ENCODE data around the gene HLA-E. TPM values are rescaled to one million over a fixed set of nuclear protein-coding genes. Genes with fewer than 3 reads are reported as not detected.
"Not testable (repeated sequence)": the region's sequence is repeated elsewhere in the genome, so short reads cannot be mapped to it uniquely, and the experiment has no call there.

Gene HLA-E
- total and polyA plus RNA-seq, 4 donors, result 133 to 258 (median 207) TPM

DNA sequence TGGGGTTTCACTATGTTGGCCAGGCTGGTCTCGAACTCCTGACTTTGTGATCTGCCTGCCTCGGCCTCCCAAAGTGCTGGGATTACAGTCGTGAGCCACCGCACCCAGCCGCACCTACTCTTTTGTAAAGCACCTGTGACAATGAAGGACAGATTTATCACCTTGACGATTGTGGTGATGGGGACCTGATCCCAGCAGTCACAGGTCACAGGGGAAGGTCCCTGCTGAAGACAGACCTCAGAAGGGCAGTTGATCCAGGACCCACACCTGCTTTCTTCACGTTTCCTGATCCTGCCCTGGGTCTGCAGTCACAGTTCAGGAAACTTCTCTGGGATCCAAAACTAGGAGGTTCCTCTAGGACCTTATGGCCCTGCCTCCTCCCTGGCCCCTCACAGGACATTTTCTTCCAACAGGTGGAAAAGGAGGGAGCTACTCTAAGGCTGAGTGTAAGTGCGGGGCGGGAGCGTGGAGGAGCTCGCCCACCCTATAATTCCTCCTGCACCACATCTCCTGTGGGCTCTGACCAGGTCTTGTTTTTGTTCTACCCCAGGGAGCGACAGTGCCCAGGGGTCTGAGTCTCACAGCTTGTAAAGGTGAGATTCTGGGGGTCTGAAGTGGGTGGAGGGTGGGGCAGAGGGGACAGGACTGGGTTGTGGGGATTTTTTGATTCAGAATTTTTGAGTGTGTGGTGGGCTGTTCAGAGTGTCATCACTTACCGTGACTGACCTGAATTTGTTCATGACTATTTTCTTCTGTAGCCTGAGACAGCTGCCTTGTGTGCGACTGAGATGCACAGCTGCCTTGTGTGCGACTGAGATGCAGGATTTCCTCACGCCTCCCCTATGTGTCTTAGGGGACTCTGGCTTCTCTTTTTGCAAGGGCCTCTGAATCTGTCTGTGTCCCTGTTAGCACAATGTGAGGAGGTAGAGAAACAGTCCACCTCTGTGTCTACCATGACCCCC lies 3.0 kb downstream of the HLA-E start (continued):
- TF ChIP-seq, protein P1, sequence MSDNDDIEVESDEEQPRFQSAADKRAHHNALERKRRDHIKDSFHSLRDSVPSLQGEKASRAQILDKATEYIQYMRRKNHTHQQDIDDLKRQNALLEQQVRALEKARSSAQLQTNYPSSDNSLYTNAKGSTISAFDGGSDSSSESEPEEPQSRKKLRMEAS (IDR thresholded peaks at IDR 0.05), result no peak

DNA sequence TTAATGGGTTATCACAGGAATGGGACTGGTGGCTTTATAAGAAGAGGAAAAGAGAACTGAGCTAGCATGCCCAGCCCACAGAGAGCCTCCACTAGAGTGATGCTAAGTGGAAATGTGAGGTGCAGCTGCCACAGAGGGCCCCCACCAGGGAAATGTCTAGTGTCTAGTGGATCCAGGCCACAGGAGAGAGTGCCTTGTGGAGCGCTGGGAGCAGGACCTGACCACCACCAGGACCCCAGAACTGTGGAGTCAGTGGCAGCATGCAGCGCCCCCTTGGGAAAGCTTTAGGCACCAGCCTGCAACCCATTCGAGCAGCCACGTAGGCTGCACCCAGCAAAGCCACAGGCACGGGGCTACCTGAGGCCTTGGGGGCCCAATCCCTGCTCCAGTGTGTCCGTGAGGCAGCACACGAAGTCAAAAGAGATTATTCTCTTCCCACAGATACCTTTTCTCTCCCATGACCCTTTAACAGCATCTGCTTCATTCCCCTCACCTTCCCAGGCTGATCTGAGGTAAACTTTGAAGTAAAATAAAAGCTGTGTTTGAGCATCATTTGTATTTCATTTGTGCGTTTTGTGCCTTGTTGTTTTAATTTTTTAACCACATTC lies 4.4 kb downstream of the HLA-E start:
- TF ChIP-seq, protein P2, sequence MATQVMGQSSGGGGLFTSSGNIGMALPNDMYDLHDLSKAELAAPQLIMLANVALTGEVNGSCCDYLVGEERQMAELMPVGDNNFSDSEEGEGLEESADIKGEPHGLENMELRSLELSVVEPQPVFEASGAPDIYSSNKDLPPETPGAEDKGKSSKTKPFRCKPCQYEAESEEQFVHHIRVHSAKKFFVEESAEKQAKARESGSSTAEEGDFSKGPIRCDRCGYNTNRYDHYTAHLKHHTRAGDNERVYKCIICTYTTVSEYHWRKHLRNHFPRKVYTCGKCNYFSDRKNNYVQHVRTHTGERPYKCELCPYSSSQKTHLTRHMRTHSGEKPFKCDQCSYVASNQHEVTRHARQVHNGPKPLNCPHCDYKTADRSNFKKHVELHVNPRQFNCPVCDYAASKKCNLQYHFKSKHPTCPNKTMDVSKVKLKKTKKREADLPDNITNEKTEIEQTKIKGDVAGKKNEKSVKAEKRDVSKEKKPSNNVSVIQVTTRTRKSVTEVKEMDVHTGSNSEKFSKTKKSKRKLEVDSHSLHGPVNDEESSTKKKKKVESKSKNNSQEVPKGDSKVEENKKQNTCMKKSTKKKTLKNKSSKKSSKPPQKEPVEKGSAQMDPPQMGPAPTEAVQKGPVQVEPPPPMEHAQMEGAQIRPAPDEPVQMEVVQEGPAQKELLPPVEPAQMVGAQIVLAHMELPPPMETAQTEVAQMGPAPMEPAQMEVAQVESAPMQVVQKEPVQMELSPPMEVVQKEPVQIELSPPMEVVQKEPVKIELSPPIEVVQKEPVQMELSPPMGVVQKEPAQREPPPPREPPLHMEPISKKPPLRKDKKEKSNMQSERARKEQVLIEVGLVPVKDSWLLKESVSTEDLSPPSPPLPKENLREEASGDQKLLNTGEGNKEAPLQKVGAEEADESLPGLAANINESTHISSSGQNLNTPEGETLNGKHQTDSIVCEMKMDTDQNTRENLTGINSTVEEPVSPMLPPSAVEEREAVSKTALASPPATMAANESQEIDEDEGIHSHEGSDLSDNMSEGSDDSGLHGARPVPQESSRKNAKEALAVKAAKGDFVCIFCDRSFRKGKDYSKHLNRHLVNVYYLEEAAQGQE (IDR thresholded peaks at IDR 0.05), result no peak
- TF ChIP-seq JUND (IDR thresholded peaks at IDR 0.05) (no peak), FOXA1 (IDR thresholded peaks at IDR 0.05) (no peak), GABPA (IDR thresholded peaks at IDR 0.05 in 1 of 2, conservative IDR thresholded peaks at IDR 0.05 in 1 of 2) (no peak), RXRA (IDR thresholded peaks at IDR 0.05) (no peak), EGR1 (IDR thresholded peaks at IDR 0.05; ENCODE audit: low read depth in 2 of 2) (no peak), SP1 (IDR thresholded peaks at IDR 0.05) (no peak), HNF4G (IDR thresholded peaks at IDR 0.05) (no peak)
- TF ChIP-seq, protein P3, sequence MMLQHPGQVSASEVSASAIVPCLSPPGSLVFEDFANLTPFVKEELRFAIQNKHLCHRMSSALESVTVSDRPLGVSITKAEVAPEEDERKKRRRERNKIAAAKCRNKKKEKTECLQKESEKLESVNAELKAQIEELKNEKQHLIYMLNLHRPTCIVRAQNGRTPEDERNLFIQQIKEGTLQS (IDR thresholded peaks at IDR 0.05), result no peak
- H3K27ac ChIP-seq (ENCODE audit: low read depth in 1 of 2, low read length in 2 of 2), result no peak overlapping the region
- H3K4me1 ChIP-seq (ENCODE audit: control insufficient read depth in 4 of 4, insufficient read depth in 4 of 4, low read length in 3 of 4), result peaks cover 2 to 11% (median 8%) of the 10 kb centered on the region in 4 donors
- no peaks in the 10 kb centered on the region for H3K9me3 ChIP-seq (ENCODE audit: control insufficient read depth in 4 of 4, low read length in 3 of 4)
- no peak overlapping the region for H3K4me3 ChIP-seq (ENCODE audit: low read depth in 1 of 3, low read length in 3 of 3)
- WGBS, result 88% methylated on average over 8 of the region's 8 CpGs
- H3K27me3 ChIP-seq (ENCODE audit: control insufficient read depth in 4 of 4, insufficient read depth in 4 of 4, low read length in 3 of 4), result no peaks in the 10 kb centered on the region
- H3K9ac ChIP-seq (ENCODE audit: low read depth in 1 of 2, low read length in 2 of 2), result no peak overlapping the region
- H3K36me3 ChIP-seq (ENCODE audit: control insufficient read depth in 4 of 4, insufficient read depth in 3 of 4, low read depth in 1 of 4, low read length in 3 of 4), result peaks cover 0 to 37% (median 22%) of the 10 kb centered on the region in 4 donors
- DNase-seq (ENCODE audit: low spot score), result no peak

DNA sequence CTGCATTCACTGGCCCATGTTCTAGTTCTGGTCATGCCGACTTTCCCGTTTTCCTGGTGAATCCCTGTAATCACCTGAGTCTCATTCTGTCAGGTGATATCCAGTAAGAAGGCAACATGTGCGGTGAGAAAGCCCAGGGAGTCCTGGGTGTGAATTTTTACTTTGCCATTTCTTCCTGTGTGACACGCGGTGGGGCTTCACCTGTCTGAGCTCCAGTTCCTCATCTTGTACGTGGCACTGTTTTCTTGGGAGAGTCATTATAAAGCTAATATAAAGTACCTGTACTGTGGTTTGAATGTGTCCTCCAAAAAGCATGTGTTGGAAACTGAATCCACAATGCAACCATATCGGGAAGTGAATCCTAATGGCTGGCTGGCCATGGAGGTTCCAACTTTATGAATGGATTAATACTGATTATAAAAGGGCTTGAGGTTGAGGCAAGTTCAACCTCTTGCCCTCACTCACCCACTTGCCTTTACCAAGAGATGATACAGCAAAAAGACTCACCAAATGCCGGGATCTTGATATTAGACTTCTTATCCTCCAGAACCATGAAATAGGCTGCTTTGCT lies 5.1 kb downstream of the HLA-E start:
- WGBS, result 80% methylated on average over 8 of the region's 8 CpGs
- Histone ChIP-seq H3K27me3 (ENCODE audit: control insufficient read depth in 4 of 4, insufficient read depth in 4 of 4, low read length in 3 of 4) (no peaks in the 10 kb centered on the region), H3K4me3 (ENCODE audit: low read depth in 1 of 3, low read length in 3 of 3) (no peak overlapping the region), H3K9me3 (ENCODE audit: control insufficient read depth in 4 of 4, low read length in 3 of 4) (no peaks in the 10 kb centered on the region), H3K4me1 (ENCODE audit: control insufficient read depth in 4 of 4, insufficient read depth in 4 of 4, low read length in 3 of 4) (peaks cover 2 to 11% (median 8%) of the 10 kb centered on the region in 4 donors), H3K27ac (ENCODE audit: low read depth in 1 of 2, low read length in 2 of 2) (no peak overlapping the region), H3K9ac (ENCODE audit: low read depth in 1 of 2, low read length in 2 of 2) (no peak overlapping the region), H3K36me3 (ENCODE audit: control insufficient read depth in 4 of 4, insufficient read depth in 3 of 4, low read depth in 1 of 4, low read length in 3 of 4) (peaks cover 0 to 37% (median 22%) of the 10 kb centered on the region in 4 donors)
- no peak for DNase-seq (ENCODE audit: low spot score)
- TF ChIP-seq TAF1 (conservative IDR thresholded peaks at IDR 0.05), result no peak
- TF ChIP-seq YY1 (IDR thresholded peaks at IDR 0.05), result no peak
- no peak for TF ChIP-seq NR2F2 (IDR thresholded peaks at IDR 0.05)
- TF ChIP-seq, protein P4, sequence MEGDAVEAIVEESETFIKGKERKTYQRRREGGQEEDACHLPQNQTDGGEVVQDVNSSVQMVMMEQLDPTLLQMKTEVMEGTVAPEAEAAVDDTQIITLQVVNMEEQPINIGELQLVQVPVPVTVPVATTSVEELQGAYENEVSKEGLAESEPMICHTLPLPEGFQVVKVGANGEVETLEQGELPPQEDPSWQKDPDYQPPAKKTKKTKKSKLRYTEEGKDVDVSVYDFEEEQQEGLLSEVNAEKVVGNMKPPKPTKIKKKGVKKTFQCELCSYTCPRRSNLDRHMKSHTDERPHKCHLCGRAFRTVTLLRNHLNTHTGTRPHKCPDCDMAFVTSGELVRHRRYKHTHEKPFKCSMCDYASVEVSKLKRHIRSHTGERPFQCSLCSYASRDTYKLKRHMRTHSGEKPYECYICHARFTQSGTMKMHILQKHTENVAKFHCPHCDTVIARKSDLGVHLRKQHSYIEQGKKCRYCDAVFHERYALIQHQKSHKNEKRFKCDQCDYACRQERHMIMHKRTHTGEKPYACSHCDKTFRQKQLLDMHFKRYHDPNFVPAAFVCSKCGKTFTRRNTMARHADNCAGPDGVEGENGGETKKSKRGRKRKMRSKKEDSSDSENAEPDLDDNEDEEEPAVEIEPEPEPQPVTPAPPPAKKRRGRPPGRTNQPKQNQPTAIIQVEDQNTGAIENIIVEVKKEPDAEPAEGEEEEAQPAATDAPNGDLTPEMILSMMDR (IDR thresholded peaks at IDR 0.05; ENCODE audit: low read depth, low read length, missing input control), result no peak
- no peak for TF ChIP-seq FOXA2 (IDR thresholded peaks at IDR 0.05)
- TF ChIP-seq JUND (IDR thresholded peaks at IDR 0.05), result no peak

DNA sequence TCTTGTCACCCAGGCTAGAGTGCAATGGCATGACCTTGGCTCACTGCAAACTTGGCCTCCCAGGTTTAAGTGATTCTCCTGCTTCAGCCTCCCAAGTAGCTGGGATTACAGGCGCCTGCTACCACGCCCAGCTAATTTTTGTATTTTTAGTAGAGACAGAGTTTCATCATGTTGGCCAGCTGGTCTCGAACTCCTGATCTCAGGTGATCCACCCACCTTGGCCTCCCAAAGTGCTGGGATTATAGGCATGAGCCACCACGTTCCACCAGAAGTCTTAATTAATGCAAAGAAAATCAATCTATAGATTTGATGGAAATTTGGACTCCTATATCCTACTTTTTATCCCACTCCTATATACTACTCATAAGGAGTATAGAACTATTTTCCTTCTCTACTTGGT lies 5.8 kb downstream of the HLA-E start:
- not testable (repeated sequence) for H3K9me3 ChIP-seq (ENCODE audit: control insufficient read depth in 4 of 4, low read length in 3 of 4); H3K9ac ChIP-seq (ENCODE audit: low read depth in 1 of 2, low read length in 2 of 2); H3K4me3 ChIP-seq (ENCODE audit: low read depth in 1 of 3, low read length in 3 of 3); H3K27me3 ChIP-seq (ENCODE audit: control insufficient read depth in 4 of 4, insufficient read depth in 4 of 4, low read length in 3 of 4); DNase-seq (ENCODE audit: low spot score); H3K27ac ChIP-seq (ENCODE audit: low read depth in 1 of 2, low read length in 2 of 2)
- 88% methylated on average over 4 of the region's 4 CpGs for WGBS
- Histone ChIP-seq H3K36me3 (ENCODE audit: control insufficient read depth in 4 of 4, insufficient read depth in 3 of 4, low read depth in 1 of 4, low read length in 3 of 4) (peaks cover 0 to 37% (median 22%) of the 10 kb centered on the region in 4 donors), H3K4me1 (ENCODE audit: control insufficient read depth in 4 of 4, insufficient read depth in 4 of 4, low read length in 3 of 4) (peaks cover 2 to 11% (median 8%) of the 10 kb centered on the region in 4 donors)

Measured in liver (tissue), 9 donors.